Stomach (tissue), 9 donors: Measurements from ENCODE around the gene MYBL2. TPM values are rescaled to one million over a fixed set of nuclear protein-coding genes. Genes with fewer than 3 reads are reported as not detected.
A peak's percentile ranks its signal among the peaks of the same experiment; 100 is the strongest.
"Not testable (repeated sequence)": the region's sequence is repeated elsewhere in the genome, so short reads cannot be mapped to it uniquely, and the experiment has no call there.

Experiments used
- DNase-seq, 2 donors: peaks; one replicate each; pipeline versions ENCODE4 v3.0.0 to v3.0.0-alpha.2; 2013 to 2019
- H3K27ac ChIP-seq, 5 donors: fragments of 200-600 bp in 4 of 5; sonication (generic) in 4 of 5; one replicate each; pipeline ENCODE4 v1.5.1; 2013 to 2019; ENCODE audit warnings: mild to moderate bottlenecking in 1 of 5, moderate library complexity in 1 of 5
- H3K27me3 ChIP-seq, 3 donors: fragments of 200-600 bp; sonication (generic); one replicate each; pipeline ENCODE4 v1.5.1; 2017 to 2019; ENCODE audit warnings: mixed run types in 1 of 3
- H3K36me3 ChIP-seq, 4 donors: fragments of 200-600 bp; sonication (generic); 1 replicate in 3 of 4; 2 replicates in 1 of 4; pipeline ENCODE4 v1.5.1; 2016 to 2019
- H3K4me1 ChIP-seq, 4 donors: fragments of 200-600 bp; sonication (generic); one replicate each; pipeline ENCODE4 v1.5.1; 2016 to 2019
- H3K4me3 ChIP-seq, 4 donors: fragments of 200-600 bp; sonication (generic) in 3 of 4; one replicate each; pipeline ENCODE4 v1.5.1; 2016 to 2019; ENCODE audit warnings: mild to moderate bottlenecking in 1 of 4
- H3K9me3 ChIP-seq, 4 donors: fragments of 200-600 bp; sonication (generic); one replicate each; pipeline ENCODE4 v1.5.1; 2016 to 2019
- EP300 ChIP-seq: sonication (generic); formaldehyde crosslinking; IDR thresholded peaks from one replicate; pipeline ENCODE4 v1.6.1; 2017; ENCODE audit warnings: antibody characterized with exemption
- POLR2A ChIP-seq, 4 donors: fragments of 450-650 bp; IDR thresholded peaks; one replicate each; pipeline ENCODE4 v1.6.1; 2016; ENCODE audit warnings: antibody characterized with exemption in 4 of 4, control low read depth in 2 of 4, mild to moderate bottlenecking in 1 of 4, moderate library complexity in 1 of 4
- POLR2AphosphoS5 ChIP-seq, 3 donors: sonication (generic); formaldehyde crosslinking; IDR thresholded peaks; one replicate each; pipeline ENCODE4 v1.6.1; 2016; ENCODE audit warnings: antibody characterized with exemption in 3 of 3
- WGBS, 5 donors: extraction: QIAGEN DNeasy Blood & Tissue Kit in 3 of 5; methylation state at CpG; one replicate each; pipeline versions ENCODE4 v1.1.5 to v1.1.7; 2013 to 2018; 5-methylcytosine and 5-hydroxymethylcytosine counted together
- intact Hi-C: fragments of 100-400 bp; cut with DNase I; formaldehyde crosslinking; loops from one replicate; pipeline ENCODE4 v1.15.1; 2023; ENCODE audit warnings: low total_unique reads
- polyA plus RNA-seq, 3 donors: library from polyadenylated mRNA; stranded (reverse); fragments of 200-250 nt; gene quantifications; one replicate each; pipeline ENCODE4 v1.2.3, GENCODE V29; 2013
- total RNA-seq, 5 donors: library from RNA; depleted of rRNA; stranded (reverse); fragments of >200 nt; gene quantifications; one replicate each; pipeline versions ENCODE4 v1.1.0 to v1.2.3, GENCODE V29; 2014 to 2016
- TF ChIP-seq, protein P1 (sequence below), 7 experiments: fragments of 450-650 bp in 4 of 7; fragments of 200-600 bp in 3 of 7; sonication (generic) in 3 of 7; IDR thresholded peaks; one replicate each; pipeline ENCODE4 v1.5.1; 2016 to 2019; ENCODE audit warnings: antibody characterized with exemption in 7 of 7, control low read depth in 2 of 7, mild to moderate bottlenecking in 1 of 7
- donor health status: healthy with polysubstance abuse.
- donor health status: Bipolar disorder and iron deficiency.
- donor health status: healthy.

The MYBL2 gene
- total and polyA plus RNA-seq, 8 donors = 4.1 to 25.1 (median 6.1) TPM

- Histone ChIP-seq H3K36me3 (no peaks in the 10 kb centered on the region), H3K27me3 (peaks cover 0 to 24% (median 0%) of the 10 kb centered on the region in 3 donors), H3K4me3 (no peak overlapping the region), H3K27ac (peak overlapping the region in 1 of 5 donors; percentile 67), H3K4me1 (peaks cover 0 to 29% (median 2%) of the 10 kb centered on the region in 4 donors), H3K9me3 (no peaks in the 10 kb centered on the region)
- TF ChIP-seq POLR2AphosphoS5 (IDR thresholded peaks at IDR 0.05) (peak in 1 of 3 donors; percentile 48), POLR2A (IDR thresholded peaks at IDR 0.05) (no peak)
- WGBS, 5 donors = 68 to 82% (median 76%) methylated on average over 12 to 13 of the region's 13 CpGs
- intact Hi-C loops = loop anchor here (5.0 kb wide), 1 partner anchor 335 kb away; no protein-coding TSS in a partner anchor
- peak; percentile 21 to 39 for DNase-seq
Observed at GRCh38 chr20:43752561-43753301, 85.8 kb downstream of the MYBL2 start.

DNA sequence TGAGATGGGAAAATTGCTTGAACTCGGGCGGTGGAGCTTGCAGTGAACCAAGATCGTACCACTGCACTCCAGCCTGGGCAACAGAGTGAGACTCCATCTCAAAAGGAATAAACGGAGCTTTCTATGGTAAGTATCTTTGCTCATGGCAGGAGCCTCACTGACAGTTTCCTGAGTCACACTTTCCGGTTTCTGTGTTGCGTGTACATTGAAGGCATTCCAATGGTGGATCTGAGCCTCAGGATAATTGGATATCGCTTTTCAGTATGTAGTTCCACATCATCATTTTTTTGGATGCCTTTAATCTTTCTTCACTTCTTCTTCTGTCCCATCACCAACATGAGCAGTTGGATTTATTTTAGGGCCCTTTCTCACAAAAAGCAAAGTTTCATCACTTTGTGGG is 88.5 kb downstream of the MYBL2 start:
- H3K27me3 ChIP-seq = peaks cover 0 to 14% (median 0%) of the 10 kb centered on the region in 3 donors
- TF ChIP-seq EP300 (no peak), POLR2AphosphoS5 (IDR thresholded peaks at IDR 0.05) (no peak), POLR2A (IDR thresholded peaks at IDR 0.05) (no peak)
- TF ChIP-seq, protein P1, sequence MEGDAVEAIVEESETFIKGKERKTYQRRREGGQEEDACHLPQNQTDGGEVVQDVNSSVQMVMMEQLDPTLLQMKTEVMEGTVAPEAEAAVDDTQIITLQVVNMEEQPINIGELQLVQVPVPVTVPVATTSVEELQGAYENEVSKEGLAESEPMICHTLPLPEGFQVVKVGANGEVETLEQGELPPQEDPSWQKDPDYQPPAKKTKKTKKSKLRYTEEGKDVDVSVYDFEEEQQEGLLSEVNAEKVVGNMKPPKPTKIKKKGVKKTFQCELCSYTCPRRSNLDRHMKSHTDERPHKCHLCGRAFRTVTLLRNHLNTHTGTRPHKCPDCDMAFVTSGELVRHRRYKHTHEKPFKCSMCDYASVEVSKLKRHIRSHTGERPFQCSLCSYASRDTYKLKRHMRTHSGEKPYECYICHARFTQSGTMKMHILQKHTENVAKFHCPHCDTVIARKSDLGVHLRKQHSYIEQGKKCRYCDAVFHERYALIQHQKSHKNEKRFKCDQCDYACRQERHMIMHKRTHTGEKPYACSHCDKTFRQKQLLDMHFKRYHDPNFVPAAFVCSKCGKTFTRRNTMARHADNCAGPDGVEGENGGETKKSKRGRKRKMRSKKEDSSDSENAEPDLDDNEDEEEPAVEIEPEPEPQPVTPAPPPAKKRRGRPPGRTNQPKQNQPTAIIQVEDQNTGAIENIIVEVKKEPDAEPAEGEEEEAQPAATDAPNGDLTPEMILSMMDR (IDR thresholded peaks at IDR 0.05) = no peak
- no peak overlapping the region for H3K4me3 ChIP-seq
- H3K9me3 ChIP-seq = no peaks in the 10 kb centered on the region
- intact Hi-C loops = no loop called here
- no peak overlapping the region for H3K27ac ChIP-seq
- 90 to 91% (median 91%) methylated on average over 7 of the region's 7 CpGs for WGBS, 5 donors
- H3K4me1 ChIP-seq = peaks cover 0 to 19% (median 2%) of the 10 kb centered on the region in 4 donors
- no peak for DNase-seq
- H3K36me3 ChIP-seq = no peaks in the 10 kb centered on the region

DNA sequence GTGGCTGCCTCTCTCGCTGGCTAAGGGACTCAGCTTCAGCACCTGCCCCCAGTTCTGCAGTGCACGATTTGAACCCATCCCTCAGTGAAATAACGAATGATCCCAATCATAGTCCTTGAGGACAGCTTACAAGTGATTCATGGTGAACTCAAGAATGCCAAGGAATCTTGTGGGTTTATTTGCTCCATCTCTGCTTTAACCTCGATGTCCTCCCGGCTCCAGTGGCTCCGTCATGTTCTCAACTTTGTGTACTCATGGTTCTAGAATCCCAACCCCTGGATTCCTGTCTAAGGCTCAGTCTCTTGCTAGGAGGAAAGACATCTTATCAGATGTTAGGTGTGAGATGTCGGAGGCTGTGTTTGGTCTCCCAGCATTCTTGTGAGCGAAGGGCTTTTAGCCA is 88.9 kb downstream of the MYBL2 start:
- 81 to 88% (median 84%) methylated on average over 8 of the region's 8 CpGs for WGBS, 5 donors
- Histone ChIP-seq H3K4me3 (no peak overlapping the region), H3K27me3 (peaks cover 0 to 16% (median 0%) of the 10 kb centered on the region in 3 donors), H3K4me1 (peaks cover 0 to 18% (median 2%) of the 10 kb centered on the region in 4 donors), H3K27ac (no peak overlapping the region), H3K9me3 (no peaks in the 10 kb centered on the region), H3K36me3 (no peaks in the 10 kb centered on the region)
- TF ChIP-seq, protein P1 (IDR thresholded peaks at IDR 0.05) = no peak
- no peak for TF ChIP-seq POLR2A (IDR thresholded peaks at IDR 0.05)
- TF ChIP-seq POLR2AphosphoS5 (IDR thresholded peaks at IDR 0.05) = no peak
- no peak for TF ChIP-seq EP300
- intact Hi-C loops = no loop called here
- DNase-seq = no peak

GRCh38 chr20:43757888-43758287 is 91.0 kb downstream of the MYBL2 start:
- H3K9me3 ChIP-seq, DNase-seq, intact Hi-C loops, H3K4me1 ChIP-seq, H3K36me3 ChIP-seq, H3K4me3 ChIP-seq, H3K27ac ChIP-seq: not testable (repeated sequence)
- H3K27me3 ChIP-seq = peaks cover 0 to 16% (median 0%) of the 10 kb centered on the region in 3 donors
- WGBS, 5 donors = 80 to 89% (median 85%) methylated on average over 6 of the region's 6 CpGs

DNA sequence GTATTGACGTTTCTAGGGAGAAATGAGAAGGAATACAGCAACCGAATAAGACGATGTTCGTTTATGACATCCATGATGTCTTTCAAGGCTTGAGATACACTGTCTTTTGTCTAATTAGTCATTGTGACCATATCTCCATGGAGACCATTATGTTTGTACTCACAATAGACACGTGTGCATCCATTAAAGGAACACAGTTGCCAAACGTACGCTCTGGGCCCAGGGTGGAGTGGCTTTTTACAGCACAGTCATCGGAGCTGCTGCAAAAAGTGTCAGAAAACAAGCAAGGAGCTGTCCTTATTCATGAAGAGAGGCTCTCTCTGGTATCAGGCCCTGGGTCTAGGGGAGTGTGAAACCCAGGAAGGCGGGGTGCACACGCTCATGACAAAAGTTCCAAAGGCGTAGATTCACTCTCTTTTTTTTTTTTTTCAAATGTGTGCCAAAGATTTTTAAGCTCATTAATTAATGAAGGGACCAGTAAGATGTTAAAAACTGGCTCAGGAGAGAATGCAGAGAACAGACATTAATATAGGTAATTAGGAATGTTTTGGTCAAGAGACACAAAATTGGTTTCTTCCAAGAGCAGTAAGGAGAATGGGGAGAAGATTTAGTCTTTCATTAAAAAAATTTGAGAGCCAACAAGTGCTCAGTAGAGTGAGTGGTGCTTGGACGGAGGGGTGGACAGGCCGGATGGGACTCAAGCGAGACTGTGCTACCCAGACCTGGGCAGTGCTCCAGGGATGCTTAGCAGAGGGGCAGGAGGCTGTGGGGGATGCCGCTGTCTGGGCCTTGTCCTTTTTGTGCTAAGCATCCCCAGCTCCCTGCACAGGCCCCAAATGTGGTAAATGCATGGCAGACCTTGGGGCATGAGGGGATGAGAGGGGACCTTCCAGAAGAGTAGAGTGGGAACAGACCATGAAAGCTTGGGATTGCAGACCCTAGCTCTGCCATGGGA is 94.7 kb downstream of the MYBL2 start:
- Histone ChIP-seq H3K4me3 (no peak overlapping the region), H3K27ac (no peak overlapping the region), H3K36me3 (no peaks in the 10 kb centered on the region), H3K27me3 (peaks cover 0 to 44% (median 7%) of the 10 kb centered on the region in 3 donors), H3K4me1 (peaks cover 0 to 2% (median 0%) of the 10 kb centered on the region in 4 donors), H3K9me3 (no peaks in the 10 kb centered on the region)
- TF ChIP-seq POLR2A (IDR thresholded peaks at IDR 0.05) = no peak
- 70 to 75% (median 71%) methylated on average over 15 of the region's 15 CpGs for WGBS, 5 donors
- intact Hi-C loops = no loop called here
- DNase-seq = peak in 1 of 2 donors; percentile 17
